Activated CD4-positive, CD25-positive, alpha-beta regulatory T cell treated with anti-CD3 and anti-CD28 coated beads, Interleukin-2, amount 50 U/mL, for 16 hours (primary cell): Measurements from ENCODE around the gene HOATZ.

ENCODE experiments used
- DNase-seq: peaks from one replicate; pipeline ENCODE4 v3.0.0-alpha.2; 2020; ENCODE audit warnings: low read depth, low spot score

HOATZ gene

GRCh38 chr11:111549196-111549868 is 34.8 kb downstream of the HOATZ start:
- DNase-seq: no peak

DNA sequence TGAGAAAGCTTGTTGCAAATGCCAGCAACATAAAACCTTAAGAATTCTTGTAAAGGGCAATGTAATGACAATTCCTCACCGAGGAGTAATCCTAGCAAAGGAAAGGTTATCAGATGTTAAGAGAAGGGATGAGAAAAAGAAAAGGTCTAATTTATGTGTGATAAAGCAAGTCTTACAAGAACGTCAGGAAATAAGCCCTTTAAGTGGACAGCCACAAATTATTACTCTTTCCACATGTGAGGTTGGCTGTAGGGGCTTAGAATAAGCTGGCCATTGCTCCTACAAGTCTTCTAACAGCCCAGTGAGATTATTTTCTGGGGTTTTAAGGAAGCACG is 35.3 kb downstream of the HOATZ start:
- no peak for DNase-seq

DNA sequence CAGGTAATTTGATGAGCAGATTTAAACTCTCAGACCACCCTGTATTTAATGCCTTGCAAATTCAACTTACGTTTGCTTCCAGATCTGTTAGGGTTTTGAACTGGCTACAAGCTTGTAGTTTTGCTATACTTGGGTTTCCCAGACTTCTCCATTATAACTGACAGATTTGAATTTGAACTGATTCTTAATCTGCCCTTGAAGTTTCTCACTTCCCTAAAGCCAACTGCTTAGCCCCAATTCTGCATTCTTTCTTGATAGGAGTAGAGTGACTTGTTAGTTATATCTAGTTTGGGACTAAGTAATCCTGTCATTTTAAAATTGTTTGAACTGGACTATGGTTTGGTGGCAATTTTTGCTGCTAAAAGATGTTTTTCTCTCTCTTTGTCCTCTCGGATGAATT is 35.7 kb downstream of the HOATZ start:
- DNase-seq: no peak

- no peak for DNase-seq
Measured at GRCh38 chr11:111554532-111554931, 40.0 kb downstream of the HOATZ start.

DNA sequence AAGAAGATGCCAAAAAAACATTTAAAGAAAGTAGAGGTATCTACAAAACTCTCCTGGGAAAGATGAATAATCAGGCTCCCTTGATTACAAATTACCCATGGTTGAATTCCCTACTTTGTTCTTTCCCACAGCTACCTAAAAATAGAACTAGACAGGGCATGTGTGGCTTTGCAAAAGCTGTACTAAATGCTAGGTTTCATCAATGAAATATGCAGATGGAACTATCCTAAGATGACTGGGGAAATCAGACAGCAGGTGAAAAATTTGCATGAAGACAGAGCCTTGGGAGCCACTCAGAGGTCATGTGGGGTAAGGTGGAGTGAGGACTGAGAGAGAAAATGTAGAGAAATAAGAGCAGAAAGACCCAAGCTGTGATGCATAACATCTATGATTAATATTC is 40.7 kb downstream of the HOATZ start:
- no peak for DNase-seq

GRCh38 chr11:111557425-111558111 is 43.0 kb downstream of the HOATZ start:
- no peak for DNase-seq

DNA sequence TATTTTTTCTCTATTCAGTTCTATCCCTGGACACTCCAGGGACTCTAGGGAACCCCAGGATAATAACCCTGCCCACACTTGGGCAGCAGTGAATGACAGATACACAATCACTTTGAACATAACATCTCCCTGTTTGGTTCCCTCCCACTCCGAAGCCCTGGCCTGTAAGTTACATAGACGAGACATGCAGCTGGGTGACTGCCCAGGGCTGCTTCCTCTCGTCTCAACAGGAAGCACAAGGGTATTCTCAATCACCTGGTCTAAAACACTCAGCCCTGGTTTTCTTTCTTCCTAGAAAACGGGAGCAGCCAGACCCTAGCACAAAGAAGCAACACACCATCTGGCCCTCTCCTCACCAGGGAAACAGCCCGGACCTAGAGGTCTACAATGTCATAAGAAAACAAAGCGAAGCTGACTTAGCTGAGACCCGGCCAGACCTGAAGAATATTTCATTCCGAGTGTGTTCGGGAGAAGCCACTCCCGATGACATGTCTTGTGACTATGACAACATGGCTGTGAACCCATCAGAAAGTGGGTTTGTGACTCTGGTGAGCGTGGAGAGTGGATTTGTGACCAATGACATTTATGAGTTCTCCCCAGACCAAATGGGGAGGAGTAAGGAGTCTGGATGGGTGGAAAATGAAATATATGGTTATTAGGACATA is 45.4 kb downstream of the HOATZ start:
- no peak for DNase-seq

DNA sequence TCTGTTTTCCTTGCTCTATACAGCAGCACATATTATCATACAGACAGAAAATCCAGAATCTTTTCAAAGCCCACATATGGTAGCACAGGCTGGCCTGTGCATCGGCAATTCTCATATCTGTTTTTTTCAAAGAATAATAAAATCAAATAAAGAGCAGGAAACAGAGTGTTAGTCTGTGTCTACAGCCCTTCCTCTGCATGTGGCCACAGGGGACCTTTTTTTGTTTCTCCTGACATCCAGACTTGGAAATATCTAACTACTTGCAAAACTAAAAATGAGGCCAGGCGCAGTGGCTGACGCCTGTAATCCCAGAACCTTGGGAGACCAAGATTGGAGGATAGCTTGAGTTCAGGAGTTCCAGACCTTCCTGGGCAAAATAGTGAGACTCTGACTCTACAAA is 46.2 kb downstream of the HOATZ start:
- no peak for DNase-seq

DNA sequence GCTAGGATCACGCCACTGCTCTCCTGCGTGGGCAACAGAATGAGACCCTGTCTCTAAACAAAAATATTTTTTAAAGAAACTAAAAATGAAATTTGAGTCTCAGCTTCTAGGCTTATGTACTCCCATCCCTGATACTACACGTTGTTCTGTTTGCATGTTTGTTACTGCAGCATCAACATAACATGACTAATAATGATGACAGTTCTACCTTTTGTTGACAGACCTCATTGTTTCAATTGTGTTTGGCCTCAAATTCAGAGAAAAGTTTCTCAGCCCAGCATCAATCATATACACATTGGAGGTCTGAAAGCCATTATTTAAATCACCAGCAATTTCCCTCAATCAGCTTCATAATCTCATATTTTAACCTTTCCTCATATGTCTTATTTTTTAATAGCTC is 46.7 kb downstream of the HOATZ start:
- DNase-seq: no peak

- DNase-seq: no peak
Measured at GRCh38 chr11:111561791-111562325, 47.3 kb downstream of the HOATZ start.

DNA sequence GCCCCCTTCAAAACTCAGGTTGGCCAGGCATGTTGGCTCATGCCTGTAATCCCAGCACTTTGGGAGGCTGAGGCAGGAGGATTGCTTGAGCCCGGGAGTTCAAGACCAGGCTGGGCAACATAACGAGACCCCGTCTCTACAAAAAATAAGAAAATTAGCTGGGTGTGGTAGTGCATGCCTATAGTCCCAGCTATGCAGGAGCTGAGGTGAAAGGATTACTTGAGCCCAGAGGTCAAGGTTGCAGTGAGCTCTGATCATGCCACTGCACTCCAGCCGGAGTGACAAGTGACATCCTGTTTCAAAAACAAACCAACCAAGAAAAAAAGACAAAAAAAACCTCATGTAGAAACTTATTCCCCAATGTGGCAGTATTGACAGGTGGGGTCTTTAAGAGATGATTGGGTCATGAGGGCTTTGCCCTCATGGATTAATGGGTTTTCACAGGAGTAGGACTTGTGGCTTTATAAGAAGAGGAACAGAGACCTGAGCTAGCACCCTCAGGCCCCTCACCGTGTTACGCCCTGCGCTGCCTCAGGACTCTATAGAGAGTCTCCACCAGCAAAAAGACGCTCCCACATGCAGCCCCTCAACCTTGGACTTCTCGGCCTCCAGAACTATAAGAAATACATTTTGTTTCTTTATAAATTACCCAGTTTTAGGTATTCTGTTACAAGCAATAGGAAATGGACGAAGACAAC is 48.3 kb downstream of the HOATZ start:
- DNase-seq: no peak

- peak; percentile 43 for DNase-seq
Measured at GRCh38 chr11:111565114-111565720, 50.6 kb downstream of the HOATZ start.

DNA sequence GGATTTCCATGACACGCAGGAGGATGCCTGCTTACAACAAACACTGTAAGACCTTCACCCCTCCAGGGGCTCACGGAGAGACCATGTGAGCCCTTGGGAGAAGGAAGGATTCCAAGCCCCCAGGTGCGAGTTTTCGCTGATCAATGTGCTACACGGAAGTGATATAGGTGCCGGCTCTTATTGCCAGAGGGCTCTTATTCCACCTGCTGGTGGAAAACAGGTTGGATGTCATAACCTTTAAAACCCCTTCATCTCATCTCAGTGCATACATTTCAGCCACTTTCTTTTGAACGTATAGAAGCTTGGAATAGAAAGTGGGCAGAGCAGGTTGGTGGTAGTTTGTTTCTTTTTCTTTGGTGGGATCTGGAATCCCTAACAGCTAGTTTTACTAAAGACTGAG is 51.7 kb downstream of the HOATZ start:
- DNase-seq: no peak

DNA sequence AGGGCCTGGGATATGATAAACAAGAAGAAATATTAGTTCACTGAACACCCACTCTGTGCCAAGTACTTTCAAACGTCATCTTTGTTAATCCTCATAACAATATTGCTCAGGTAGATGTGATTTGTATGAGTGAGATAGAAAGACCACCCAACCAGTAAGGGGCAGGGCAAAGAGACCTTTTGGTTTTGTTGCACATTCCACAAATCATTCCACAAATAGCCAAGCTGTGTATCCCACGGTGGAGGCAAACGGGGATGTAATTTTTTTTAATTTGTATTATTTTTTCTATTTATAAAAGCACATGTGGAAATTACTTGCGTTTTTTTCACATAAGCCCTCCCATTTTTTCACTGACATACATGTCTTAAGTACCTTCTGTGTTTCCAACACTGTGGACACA is 54.9 kb downstream of the HOATZ start:
- no peak for DNase-seq

GRCh38 chr11:111570796-111571195 is 56.2 kb downstream of the HOATZ start:
- no peak for DNase-seq

DNA sequence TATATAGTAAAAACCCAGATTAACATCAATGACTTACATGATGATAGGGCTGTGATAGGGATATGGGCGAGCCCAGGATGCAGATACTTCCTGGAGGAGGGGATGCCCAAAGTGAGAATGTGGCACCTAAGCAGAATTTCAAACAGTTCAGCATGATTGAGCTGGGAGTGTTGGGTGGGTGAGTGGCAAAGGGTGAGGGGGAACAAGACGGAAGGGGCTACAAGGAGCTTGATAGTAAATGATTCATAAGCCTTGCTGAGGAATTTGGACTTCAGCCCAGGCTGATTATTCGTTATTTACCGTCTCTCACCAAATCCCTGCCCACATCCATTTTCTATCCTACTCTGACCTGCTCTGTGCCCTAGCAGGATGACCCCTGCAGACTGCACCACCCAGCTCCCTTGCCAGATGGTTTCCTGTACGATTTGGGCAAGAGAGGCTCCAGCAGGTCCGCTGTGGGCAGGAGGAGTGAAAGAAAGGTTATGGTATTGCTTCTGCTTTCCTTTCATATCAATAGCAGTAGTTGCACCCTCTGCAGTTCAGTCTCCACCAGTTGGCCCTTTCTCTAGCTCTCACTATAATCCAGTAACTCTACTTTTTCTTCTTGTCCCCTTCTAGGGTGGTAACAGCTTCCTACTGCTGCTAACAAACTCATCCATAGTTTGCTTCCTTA is 57.4 kb downstream of the HOATZ start:
- DNase-seq: no peak

GRCh38 chr11:111572581-111572980 is 58.0 kb downstream of the HOATZ start:
- no peak for DNase-seq

DNA sequence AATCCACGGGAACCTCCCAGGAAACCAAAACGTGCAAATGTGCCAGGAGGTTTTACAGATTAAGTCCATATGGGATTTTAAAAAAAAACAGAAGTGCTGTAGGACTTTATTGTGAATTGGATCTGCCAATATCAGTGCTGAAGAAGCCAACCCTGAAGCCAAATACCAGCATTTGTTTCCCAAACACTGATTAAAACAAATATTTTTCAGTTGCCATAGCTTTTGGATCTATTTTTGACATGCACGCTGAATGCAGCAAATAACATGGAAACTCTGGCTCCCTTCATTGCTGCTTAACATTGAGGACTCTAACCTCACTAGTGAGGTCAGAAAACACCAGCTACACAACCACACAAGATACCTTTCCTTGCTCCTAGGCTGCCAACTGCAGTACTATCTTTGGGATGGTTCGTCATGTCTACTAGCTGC is 59.3 kb downstream of the HOATZ start:
- no peak for DNase-seq

- DNase-seq: no peak
Measured at GRCh38 chr11:111574373-111575225, 60.0 kb downstream of the HOATZ start.

DNA sequence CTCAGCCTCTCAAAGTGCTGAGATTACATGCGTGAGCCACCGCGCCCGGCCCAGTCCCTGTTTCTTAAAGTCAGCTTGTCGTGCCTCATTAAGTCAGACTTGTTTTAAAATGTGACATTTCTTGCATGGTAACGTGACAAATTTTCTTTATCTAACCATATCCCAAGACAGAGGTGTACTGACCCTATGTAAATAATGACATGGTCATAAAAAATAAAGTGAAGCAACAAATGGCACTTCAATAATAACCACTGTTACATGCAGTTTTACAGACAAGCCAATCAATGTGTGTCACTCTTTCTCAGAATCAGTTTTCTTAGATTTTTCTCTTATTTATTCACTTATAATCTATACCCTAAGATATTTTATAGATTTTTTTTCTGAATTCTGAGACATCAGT is 61.2 kb downstream of the HOATZ start:
- DNase-seq: no peak
